Urothelium cell line (cell line): ENCODE measurements around the gene ZSCAN26.
"Not testable (repeated sequence)": the region's sequence is repeated elsewhere in the genome, so short reads cannot be mapped to it uniquely, and the experiment has no call there.

Experiments
- DNase-seq: peaks from one replicate; pipeline ENCODE4 v3.0.0; 2011; ENCODE audit warnings: low spot score, mixed read lengths
- FAIRE-seq: peaks from 2 replicates; lab custom pipeline; 2011; peaks lifted over from hg19 to GRCh38; lab: Jason Lieb, UNC

The ZSCAN26 gene

DNA sequence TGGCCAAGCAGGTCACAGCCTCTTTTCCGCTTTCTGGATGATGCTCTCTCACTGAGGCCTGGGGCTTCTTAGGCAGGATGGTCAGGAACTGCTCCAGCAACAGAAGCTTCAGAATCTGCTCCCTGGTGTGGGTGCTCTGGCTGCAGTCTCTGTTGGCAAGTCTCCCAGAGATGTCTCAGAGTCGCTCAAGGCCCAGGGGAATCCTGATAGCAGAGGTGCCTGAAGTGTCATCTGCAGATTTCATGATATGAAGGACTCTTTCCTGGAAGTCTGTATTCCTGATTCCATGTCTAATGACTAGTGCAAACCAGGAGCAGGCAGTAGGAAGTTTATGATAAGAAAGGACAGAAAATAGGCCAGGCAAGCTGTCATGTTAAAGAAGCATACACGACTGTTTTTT is 48.7 kb downstream of the ZSCAN26 start:
- FAIRE-seq, result no peak

DNA sequence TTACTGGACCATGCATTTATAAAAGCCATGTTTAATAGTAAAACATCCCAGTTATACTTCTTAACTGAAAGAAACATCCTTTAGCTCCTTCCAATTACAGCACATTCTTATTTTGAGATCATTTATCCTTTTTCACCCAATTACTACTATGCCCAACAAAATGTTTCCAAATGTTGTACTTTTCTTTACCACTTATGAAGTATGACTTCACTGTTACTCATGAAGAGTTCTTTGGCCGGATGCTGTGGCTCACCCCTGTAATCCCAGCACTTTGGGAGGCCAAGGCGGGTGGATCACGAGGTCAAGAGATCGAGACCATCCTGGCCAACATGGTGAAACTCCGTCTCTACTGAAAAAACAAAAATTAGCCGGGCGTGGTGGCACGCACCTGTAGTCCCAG is 50.9 kb downstream of the ZSCAN26 start:
- DNase-seq, FAIRE-seq: not testable (repeated sequence)

More for the DNA sequence above, 48.7 kb downstream of the ZSCAN26 start:
- no peak for DNase-seq

DNA sequence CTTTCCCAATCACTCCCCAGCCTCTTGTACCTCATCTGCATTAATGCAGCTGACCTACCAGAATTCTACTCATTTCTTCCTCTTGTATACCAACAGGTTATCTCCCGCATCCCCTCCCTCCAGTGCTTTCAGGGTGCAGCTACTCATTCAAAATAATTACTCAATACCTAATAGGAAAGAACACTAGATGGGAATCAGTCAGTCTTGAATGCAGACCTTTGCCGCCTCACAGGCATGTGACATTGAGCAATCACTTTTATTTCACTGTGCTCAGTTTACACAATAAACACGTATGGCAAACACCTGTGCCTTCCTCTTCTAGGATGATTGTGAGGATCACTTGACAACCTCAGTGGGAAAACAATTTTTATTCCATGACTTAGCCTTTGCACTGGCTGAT is 55.7 kb downstream of the ZSCAN26 start:
- no peak for FAIRE-seq

DNA sequence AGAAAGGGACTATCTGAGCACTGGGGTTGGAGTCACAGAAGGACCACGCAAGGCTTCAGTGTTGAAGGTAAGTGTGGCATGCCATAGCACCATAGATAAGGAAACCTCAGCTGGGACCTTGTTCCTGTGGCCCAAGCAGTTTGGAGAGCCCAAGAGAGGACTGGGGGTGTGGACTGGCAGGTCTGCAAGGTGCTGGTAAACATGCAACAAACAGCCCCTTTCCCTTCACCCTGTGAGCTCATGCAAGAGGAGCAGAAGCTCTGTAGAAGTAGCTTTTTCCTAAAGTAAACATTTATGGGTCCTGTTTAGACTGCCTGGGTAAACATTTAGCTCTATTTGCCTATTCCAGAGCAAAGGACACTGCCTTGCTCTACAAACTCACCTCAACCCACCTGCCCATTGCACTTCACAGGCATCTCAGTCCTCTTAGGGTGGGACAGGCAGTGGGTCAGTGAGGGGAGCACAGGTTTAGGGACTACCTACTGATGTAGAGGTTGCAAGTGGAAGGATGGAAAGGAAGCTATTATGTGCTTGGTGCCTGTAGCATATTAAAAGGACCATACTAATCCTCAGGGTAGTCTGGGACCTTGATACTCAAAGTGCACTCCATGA is 57.0 kb downstream of the ZSCAN26 start:
- DNase-seq, result no peak
- FAIRE-seq, result no peak

More for the DNA sequence above, 55.7 kb downstream of the ZSCAN26 start:
- no peak for DNase-seq

DNA sequence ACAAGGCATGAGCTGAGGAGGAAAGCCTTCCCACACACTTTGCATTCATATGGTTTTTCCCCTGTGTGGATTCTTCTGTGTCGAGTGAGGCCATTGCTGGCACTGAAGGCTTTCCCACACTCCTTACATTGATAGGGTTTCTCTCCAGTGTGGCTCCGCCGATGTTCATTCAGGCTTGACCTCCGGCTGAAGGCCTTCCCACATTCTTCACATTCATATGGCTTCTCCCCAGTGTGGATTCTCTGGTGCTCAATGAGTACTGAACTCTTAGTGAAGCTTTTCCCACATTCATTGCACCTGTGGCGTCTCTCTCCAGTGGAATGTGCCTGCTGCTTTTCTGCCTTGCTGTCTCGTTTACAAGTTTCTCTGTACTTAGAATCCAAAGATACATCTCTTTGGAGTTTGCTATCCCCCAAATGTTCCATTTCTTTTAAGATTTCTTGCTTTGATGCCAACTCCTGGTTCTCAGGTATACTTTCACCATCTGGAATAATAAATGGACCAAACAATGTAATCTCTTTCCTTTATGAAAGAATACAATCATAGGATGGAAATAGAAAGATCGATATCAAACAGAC is 59.5 kb downstream of the ZSCAN26 start:
- DNase-seq, result no peak
- FAIRE-seq, result no peak
